ENCODE data around the gene MARVELD1.

The MARVELD1 gene

DNA sequence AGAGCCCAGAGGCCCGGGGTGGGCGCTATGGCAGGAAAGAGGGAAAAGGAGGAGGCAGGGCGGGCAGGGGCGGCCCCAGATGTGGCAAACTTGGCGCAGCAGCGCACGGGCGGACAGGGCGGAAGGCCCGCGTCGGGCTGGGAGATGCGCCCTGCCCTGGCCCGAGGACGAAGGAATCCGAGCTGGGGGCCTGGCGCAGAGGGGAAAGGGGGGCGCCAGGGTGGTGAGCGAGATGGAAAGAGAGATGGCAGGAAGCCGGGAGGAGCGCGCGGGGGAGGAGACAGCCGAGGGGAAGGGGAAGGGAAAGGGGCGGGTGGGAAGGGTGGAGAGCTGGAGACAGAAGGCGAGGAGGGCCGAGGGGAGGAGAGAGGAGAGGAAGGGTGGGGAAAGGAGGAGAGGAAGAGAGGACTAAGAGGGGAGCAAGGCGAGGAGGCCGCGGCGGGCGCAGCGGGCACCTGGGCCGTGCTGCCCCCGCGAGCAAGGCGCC is at the start of gene MARVELD1:
TSS of gene MARVELD1 (plus strand) at position 392 of the 487 bp plus-strand sequence. CDS start 147 bp downstream, outside the sequence.
- peak within 1 kb of the TSS; percentile 68 for H3K4me3 ChIP-seq (ENCODE audit: low read length)
- TF ChIP-seq, protein P1, sequence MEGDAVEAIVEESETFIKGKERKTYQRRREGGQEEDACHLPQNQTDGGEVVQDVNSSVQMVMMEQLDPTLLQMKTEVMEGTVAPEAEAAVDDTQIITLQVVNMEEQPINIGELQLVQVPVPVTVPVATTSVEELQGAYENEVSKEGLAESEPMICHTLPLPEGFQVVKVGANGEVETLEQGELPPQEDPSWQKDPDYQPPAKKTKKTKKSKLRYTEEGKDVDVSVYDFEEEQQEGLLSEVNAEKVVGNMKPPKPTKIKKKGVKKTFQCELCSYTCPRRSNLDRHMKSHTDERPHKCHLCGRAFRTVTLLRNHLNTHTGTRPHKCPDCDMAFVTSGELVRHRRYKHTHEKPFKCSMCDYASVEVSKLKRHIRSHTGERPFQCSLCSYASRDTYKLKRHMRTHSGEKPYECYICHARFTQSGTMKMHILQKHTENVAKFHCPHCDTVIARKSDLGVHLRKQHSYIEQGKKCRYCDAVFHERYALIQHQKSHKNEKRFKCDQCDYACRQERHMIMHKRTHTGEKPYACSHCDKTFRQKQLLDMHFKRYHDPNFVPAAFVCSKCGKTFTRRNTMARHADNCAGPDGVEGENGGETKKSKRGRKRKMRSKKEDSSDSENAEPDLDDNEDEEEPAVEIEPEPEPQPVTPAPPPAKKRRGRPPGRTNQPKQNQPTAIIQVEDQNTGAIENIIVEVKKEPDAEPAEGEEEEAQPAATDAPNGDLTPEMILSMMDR (IDR thresholded peaks at IDR 0.05; ENCODE audit: low read length): no peak
- TF ChIP-seq EZH2phosphoT487 (IDR thresholded peaks at IDR 0.05; ENCODE audit: low read length): no peak
- no peak for TF ChIP-seq EZH2 (optimal IDR thresholded peaks at IDR 0.05; ENCODE audit: low read depth, low read length)
- no peaks in the 10 kb centered on the region for H4K20me1 ChIP-seq (ENCODE audit: insufficient read depth, low read length)
- no peak for DNase-seq
- H3K4me1 ChIP-seq (ENCODE audit: low read length): peaks cover 7% of the 10 kb centered on the region; the same call in 1 of the 2 replicates
- peak within 1 kb of the TSS; percentile 40; the same call in 1 of the 2 replicates for H3K9ac ChIP-seq (ENCODE audit: low read length)
- no peaks in the 10 kb centered on the region for H3F3A ChIP-seq (ENCODE audit: insufficient read depth, low read length)
- H3K9me3 ChIP-seq (replicated peaks; ENCODE audit: insufficient read depth, low read length): no peaks in the 10 kb centered on the region
- no peaks in the 10 kb centered on the region for H3K9me2 ChIP-seq (replicated peaks; ENCODE audit: insufficient read depth, low read length)
- no peaks in the 10 kb centered on the region for H3K36me3 ChIP-seq (replicated peaks; ENCODE audit: insufficient read depth, low read length)
- peak within 1 kb of the TSS; percentile 92 for H3K4me2 ChIP-seq (ENCODE audit: low read depth, low read length)
- no peak within 1 kb of the TSS for H3K27ac ChIP-seq (ENCODE audit: low read length)
- H3K79me2 ChIP-seq (ENCODE audit: low read length): no peaks in the 10 kb centered on the region
- H3K27me3 ChIP-seq (replicated peaks; ENCODE audit: insufficient read depth, low read length): peaks cover 18% of the 10 kb centered on the region
- peak within 1 kb of the TSS; percentile 83 for H2AFZ ChIP-seq (ENCODE audit: low read length)

DNA sequence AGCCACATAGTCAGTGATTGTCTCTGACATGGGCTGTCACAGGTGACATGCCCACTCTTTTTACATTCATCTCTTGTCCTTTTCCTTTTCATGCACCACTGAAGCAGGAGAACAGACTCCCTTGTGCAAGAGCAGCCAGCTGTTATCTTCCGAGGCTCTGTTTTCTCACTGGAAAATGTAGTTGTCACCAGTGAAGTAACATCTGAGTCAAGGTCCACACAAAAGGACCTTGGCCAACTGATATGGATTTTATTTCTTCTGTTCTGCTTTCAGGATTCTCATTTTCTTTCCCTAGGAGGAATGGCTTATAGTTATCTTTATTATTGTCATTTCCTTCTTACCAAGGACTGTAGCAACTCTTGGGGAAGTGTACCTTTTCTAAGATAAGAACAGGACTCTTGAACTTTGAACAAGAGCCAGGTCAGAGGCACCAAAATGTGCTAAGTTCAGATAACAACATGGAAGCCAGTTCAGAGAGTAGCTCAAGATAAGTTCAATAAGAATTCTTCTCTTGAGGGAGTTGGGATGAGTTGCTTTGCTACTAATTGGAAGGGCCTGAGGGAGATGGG is 49.2 kb upstream of the MARVELD1 start:
- no peak overlapping the region for H3K4me2 ChIP-seq (ENCODE audit: low read depth, low read length)
- H3K79me2 ChIP-seq (ENCODE audit: low read length): no peaks in the 10 kb centered on the region
- no peak overlapping the region for H3K27ac ChIP-seq (ENCODE audit: low read length)
- H2AFZ ChIP-seq (ENCODE audit: low read length): no peak overlapping the region
- H3K4me1 ChIP-seq (ENCODE audit: low read length): no peaks in the 10 kb centered on the region
- no peaks in the 10 kb centered on the region for H4K20me1 ChIP-seq (ENCODE audit: insufficient read depth, low read length)
- TF ChIP-seq EZH2phosphoT487 (IDR thresholded peaks at IDR 0.05; ENCODE audit: low read length) (no peak), EZH2 (optimal IDR thresholded peaks at IDR 0.05; ENCODE audit: low read depth, low read length) (no peak)
- TF ChIP-seq, protein P1 (IDR thresholded peaks at IDR 0.05; ENCODE audit: low read length): no peak
- no peak overlapping the region for H3K4me3 ChIP-seq (ENCODE audit: low read length)
- H3F3A ChIP-seq (ENCODE audit: insufficient read depth, low read length): no peaks in the 10 kb centered on the region
- no peak for DNase-seq
- no peaks in the 10 kb centered on the region for H3K27me3 ChIP-seq (replicated peaks; ENCODE audit: insufficient read depth, low read length)
- H3K9me3 ChIP-seq (replicated peaks; ENCODE audit: insufficient read depth, low read length): no peaks in the 10 kb centered on the region
- no peaks in the 10 kb centered on the region for H3K36me3 ChIP-seq (replicated peaks; ENCODE audit: insufficient read depth, low read length)
- no peaks in the 10 kb centered on the region for H3K9me2 ChIP-seq (replicated peaks; ENCODE audit: insufficient read depth, low read length)
- H3K9ac ChIP-seq (ENCODE audit: low read length): no peak overlapping the region

DNA sequence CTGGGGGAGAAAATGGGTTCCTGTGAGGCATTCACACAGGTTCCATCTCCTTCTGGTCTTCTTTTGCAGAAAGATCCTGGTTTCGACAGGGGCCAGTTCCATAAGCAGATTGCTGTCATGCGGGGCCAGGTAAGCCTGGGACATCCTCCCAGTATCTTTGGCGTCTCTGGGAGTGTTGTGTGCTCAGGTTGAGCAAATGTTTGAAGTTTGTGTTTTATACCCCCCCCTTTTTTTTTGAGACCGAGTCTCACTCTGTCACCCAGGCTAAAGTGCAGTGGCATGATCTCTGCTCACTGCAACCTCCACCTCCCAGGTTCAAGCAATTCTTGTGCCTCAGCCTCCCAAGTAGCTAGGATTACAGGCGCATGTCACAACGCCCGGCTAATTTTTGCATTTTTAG is 46.5 kb upstream of the MARVELD1 start:
- Histone ChIP-seq H3K9me3 (replicated peaks; ENCODE audit: insufficient read depth, low read length) (no peaks in the 10 kb centered on the region), H3K36me3 (replicated peaks; ENCODE audit: insufficient read depth, low read length) (no peaks in the 10 kb centered on the region), H4K20me1 (ENCODE audit: insufficient read depth, low read length) (no peaks in the 10 kb centered on the region), H3K79me2 (ENCODE audit: low read length) (no peaks in the 10 kb centered on the region), H3K9me2 (replicated peaks; ENCODE audit: insufficient read depth, low read length) (no peaks in the 10 kb centered on the region), H3K9ac (ENCODE audit: low read length) (no peak overlapping the region), H3K27ac (ENCODE audit: low read length) (no peak overlapping the region), H2AFZ (ENCODE audit: low read length) (no peak overlapping the region), H3K27me3 (replicated peaks; ENCODE audit: insufficient read depth, low read length) (no peaks in the 10 kb centered on the region), H3F3A (ENCODE audit: insufficient read depth, low read length) (no peaks in the 10 kb centered on the region), H3K4me1 (ENCODE audit: low read length) (no peaks in the 10 kb centered on the region), H3K4me2 (ENCODE audit: low read depth, low read length) (no peak overlapping the region), H3K4me3 (ENCODE audit: low read length) (no peak overlapping the region)
- DNase-seq: no peak
- TF ChIP-seq EZH2 (optimal IDR thresholded peaks at IDR 0.05; ENCODE audit: low read depth, low read length) (no peak), EZH2phosphoT487 (IDR thresholded peaks at IDR 0.05; ENCODE audit: low read length) (no peak)
- TF ChIP-seq, protein P1 (IDR thresholded peaks at IDR 0.05; ENCODE audit: low read length): no peak
